Stimulated activated CD8-positive, alpha-beta memory T cell treated with anti-CD3 and anti-CD28 coated beads, Interleukin-15, amount 100 ng/mL, for 24 hours (primary cell): Measurements from ENCODE around the gene PLEKHM2.

Experiments used
- DNase-seq: peaks from one replicate; pipeline ENCODE4 v3.0.0-alpha.2; 2020; ENCODE audit warnings: low read depth

PLEKHM2 gene

GRCh38 chr1:15760520-15761211, 76.5 kb downstream of the PLEKHM2 start:
- DNase-seq: no peak

GRCh38 chr1:15761366-15762128, 77.4 kb downstream of the PLEKHM2 start:
- no peak for DNase-seq

GRCh38 chr1:15762546-15762945, 78.4 kb downstream of the PLEKHM2 start:
- DNase-seq: no peak

- no peak for DNase-seq
These were observed 80.2 kb downstream of the PLEKHM2 start for GRCh38 chr1:15764269-15764764.

- DNase-seq: no peak
These were observed 80.8 kb downstream of the PLEKHM2 start for GRCh38 chr1:15764890-15765289.

GRCh38 chr1:15765495-15766194, 81.5 kb downstream of the PLEKHM2 start:
- DNase-seq: no peak

- no peak for DNase-seq
These were observed 83.8 kb downstream of the PLEKHM2 start for GRCh38 chr1:15767941-15768340.

- no peak for DNase-seq
These were observed 84.3 kb downstream of the PLEKHM2 start for GRCh38 chr1:15768388-15768787.

GRCh38 chr1:15770313-15770962, 86.3 kb downstream of the PLEKHM2 start:
- no peak for DNase-seq

GRCh38 chr1:15771836-15772515, 87.9 kb downstream of the PLEKHM2 start:
- no peak for DNase-seq

- no peak for DNase-seq
These were observed 91.6 kb downstream of the PLEKHM2 start for GRCh38 chr1:15775706-15776105.

GRCh38 chr1:15777909-15778707, 94.0 kb downstream of the PLEKHM2 start:
- no peak for DNase-seq
